Tibial nerve (tissue), 4 donors: ENCODE results near the gene SATB1.

Experiments used
- EP300 ChIP-seq, 2 donors: sonication (generic); formaldehyde crosslinking; IDR thresholded peaks; one replicate each; pipeline ENCODE4 v1.6.1; 2017; ENCODE audit warnings: antibody characterized with exemption in 2 of 2, mild to moderate bottlenecking in 1 of 2
- TF ChIP-seq, protein P1 (sequence below), 5 experiments: fragments of 200-600 bp in 3 of 5; fragments of 450-650 bp in 2 of 5; sonication (generic) in 3 of 5; IDR thresholded peaks; one replicate each; pipeline ENCODE4 v1.5.1; 2016 to 2019; ENCODE audit warnings: antibody characterized with exemption in 5 of 5, mild to moderate bottlenecking in 3 of 5, moderate library complexity in 2 of 5

DNA sequence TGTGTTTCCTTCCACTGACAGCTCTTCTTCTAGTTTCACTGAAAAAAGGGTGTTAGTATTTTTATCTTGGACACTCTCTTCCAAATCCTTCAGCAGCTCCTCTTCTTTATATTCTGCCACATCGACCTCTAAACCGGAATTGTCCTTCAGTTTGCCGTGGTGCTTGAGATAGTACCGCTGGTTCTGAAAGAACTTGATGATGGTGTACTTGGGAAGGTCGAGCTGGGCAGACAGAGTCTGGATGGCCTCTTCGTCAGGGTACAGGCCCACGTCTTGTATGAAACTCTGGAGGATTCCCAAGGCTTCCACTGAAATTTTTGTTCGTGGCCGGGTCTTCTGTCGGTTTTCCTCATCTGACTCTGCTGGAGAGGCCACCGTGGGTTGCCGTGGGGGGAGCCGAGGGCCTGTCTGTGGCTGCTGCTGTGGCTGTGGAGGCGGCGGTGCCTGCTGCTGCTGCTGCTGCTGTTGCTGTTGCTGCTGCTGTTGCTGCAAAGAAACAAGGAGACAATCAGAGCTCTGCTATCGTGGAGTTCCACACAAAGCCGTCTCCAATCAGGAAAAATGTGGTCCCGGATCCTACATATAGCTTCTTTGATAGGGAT lies 75.8 kb downstream of the SATB1 start:
- TF ChIP-seq, protein P1, sequence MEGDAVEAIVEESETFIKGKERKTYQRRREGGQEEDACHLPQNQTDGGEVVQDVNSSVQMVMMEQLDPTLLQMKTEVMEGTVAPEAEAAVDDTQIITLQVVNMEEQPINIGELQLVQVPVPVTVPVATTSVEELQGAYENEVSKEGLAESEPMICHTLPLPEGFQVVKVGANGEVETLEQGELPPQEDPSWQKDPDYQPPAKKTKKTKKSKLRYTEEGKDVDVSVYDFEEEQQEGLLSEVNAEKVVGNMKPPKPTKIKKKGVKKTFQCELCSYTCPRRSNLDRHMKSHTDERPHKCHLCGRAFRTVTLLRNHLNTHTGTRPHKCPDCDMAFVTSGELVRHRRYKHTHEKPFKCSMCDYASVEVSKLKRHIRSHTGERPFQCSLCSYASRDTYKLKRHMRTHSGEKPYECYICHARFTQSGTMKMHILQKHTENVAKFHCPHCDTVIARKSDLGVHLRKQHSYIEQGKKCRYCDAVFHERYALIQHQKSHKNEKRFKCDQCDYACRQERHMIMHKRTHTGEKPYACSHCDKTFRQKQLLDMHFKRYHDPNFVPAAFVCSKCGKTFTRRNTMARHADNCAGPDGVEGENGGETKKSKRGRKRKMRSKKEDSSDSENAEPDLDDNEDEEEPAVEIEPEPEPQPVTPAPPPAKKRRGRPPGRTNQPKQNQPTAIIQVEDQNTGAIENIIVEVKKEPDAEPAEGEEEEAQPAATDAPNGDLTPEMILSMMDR (IDR thresholded peaks at IDR 0.05) = no peak
- no peak for TF ChIP-seq EP300 (IDR thresholded peaks at IDR 0.05)
